ENCODE measurements around the gene MT1X.
A peak's percentile ranks its signal among the peaks of the same experiment; 100 is the strongest.

The MT1X gene

DNA sequence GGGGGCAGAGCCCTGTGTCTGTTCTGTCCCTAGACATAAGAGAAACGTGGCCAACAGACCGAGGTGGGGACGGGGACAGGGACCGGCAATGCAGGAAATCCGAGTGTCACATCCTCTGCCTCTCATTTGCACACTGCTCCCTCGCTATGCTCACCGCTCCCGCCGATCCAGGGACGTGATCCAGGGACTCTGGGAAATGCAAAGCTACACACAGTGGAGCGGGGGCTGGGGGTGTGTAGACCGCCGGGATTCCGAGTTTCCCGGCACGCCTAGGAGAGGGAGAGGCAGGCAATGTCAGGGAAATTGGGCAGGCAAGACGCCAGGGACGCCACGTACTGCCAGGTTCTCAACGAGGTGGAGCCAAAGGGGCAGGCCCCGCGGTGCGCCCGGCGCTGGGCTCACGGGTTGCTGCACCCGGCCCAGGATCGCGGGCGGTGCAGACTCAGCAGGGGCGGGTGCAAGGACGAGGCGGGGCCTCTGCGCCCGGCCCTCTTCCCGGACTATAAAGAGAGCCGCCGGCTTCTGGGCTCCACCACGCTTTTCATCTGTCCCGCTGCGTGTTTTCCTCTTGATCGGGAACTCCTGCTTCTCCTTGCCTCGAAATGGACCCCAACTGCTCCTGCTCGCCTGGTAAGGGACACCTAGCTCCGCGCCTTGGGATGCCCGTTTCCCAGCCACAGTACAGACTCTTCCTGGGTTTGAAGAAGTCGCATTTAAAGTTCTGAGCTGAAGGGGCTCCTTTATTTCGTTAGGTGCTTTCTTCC lies at the start of gene MT1X:
TSS of gene MT1X (plus strand) at position 532 of the 764 bp plus-strand sequence. CDS start at position 603, 71 bp downstream.
- peak; percentile 86 for DNase-seq (ENCODE audit: low spot score)

DNA sequence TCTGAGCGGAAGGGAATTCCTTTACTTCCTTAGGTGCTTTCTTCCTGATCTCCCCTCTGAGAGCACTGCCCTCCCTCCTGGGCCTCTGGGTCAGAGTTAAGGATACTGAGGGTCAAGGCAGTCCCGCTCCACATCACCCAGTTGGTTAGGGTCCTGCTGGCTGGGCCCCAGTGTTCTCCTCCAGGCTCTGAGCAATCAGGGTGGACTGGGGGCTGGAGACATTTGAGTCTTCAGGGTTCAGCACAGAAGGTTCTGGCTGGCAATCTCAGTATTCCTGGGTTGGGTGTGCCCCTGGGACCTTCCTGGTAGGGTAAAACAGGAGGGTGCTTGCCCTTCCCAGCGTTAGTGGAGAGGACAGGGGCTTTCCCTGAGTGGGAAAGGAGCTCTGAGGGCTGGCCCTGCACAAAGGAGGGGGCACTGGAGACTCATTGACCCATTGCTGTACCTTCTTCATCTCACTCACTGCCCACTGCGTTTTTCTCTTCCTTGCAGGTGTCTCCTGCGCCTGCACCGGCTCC lies 49.4 kb upstream of the MT1X start:
- no peak for DNase-seq (ENCODE audit: low spot score)

- no peak for DNase-seq (ENCODE audit: low spot score)
These were observed 48.7 kb upstream of the MT1X start for GRCh38 chr16:56633535-56633934.

GRCh38 chr16:56634715-56635440 lies 47.4 kb upstream of the MT1X start:
- DNase-seq (ENCODE audit: low spot score), result no peak

DNA sequence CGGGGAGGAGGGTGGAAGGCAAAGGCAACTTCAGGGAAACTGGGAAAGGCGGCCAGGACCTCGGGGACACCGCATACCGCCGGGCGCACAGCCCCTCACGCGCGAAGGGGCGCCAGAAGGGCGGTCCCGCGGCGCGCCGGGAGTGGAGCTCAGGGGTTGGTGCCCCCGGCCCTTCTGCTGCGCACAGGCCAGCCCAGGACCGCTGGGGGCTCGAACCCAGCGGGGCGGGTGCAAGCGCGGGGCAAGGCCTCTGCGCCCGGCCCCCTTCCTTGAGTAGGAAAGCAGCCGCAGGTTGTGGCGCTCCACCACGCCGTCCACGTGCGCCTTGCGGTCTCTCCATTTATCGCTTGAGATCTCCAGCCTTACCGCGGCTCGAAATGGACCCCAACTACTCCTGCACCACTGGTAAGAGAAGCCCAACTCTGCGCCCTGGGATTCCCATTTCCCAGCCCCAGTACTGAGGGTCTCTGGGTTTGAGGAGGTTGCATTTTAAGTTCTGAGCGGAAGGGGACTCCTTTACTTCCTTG lies 46.8 kb upstream of the MT1X start:
- DNase-seq (ENCODE audit: low spot score), result no peak

- no peak for DNase-seq (ENCODE audit: low spot score)
These were observed 45.5 kb upstream of the MT1X start for GRCh38 chr16:56636616-56637413.

DNA sequence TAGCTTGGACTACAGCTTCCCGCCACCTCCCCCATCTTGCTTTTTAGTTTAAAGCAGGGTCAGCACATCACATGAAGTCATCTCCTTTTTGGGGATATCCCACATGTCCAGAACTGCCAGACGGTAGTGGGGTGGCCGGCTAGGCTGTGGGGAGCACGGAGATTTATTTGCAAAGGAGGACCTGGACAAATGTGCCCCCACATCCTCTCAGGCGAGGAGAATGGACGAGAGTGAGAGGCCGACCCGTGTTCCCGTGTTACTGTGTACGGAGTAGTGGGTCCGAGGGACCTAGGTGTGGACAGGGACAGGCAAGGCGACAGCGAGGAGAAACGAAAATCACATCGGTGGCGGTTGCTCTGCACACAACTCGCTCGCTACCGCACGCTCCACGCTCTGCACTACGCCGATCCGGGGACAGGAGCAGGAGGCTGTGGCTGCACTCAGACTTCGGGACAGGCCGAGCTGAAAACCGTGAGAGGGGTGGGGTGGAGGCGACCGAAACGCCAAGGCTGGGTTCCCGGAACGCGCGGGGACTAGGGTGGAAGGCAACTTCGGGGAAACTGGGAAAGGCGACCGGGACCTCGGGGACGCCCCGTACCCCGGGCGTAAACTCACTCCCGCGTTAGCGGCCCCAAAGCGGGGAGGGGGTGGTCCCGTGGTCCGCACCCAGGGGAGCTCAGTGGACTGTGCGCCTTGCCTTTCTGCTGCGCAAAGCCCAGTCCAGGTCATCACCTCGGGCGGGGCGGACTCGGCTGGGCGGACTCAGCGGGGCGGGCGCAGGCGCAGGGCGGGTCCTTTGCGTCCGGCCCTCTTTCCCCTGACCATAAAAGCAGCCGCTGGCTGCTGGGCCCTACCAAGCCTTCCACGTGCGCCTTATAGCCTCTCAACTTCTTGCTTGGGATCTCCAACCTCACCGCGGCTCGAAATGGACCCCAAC lies 44.2 kb upstream of the MT1X start, which contains the start of gene MT1A:
TSS of gene MT1A (plus strand) at position 853 of the 937 bp plus-strand sequence. CDS start at position 926, 73 bp downstream.
- DNase-seq (ENCODE audit: low spot score), result no peak

- DNase-seq (ENCODE audit: low spot score), result no peak
These were observed 43.2 kb upstream of the MT1X start for GRCh38 chr16:56639045-56639444.

GRCh38 chr16:56640076-56640475 lies 42.2 kb upstream of the MT1X start:
- no peak for DNase-seq (ENCODE audit: low spot score)

GRCh38 chr16:56641166-56641565 lies 41.1 kb upstream of the MT1X start:
- DNase-seq (ENCODE audit: low spot score), result no peak

DNA sequence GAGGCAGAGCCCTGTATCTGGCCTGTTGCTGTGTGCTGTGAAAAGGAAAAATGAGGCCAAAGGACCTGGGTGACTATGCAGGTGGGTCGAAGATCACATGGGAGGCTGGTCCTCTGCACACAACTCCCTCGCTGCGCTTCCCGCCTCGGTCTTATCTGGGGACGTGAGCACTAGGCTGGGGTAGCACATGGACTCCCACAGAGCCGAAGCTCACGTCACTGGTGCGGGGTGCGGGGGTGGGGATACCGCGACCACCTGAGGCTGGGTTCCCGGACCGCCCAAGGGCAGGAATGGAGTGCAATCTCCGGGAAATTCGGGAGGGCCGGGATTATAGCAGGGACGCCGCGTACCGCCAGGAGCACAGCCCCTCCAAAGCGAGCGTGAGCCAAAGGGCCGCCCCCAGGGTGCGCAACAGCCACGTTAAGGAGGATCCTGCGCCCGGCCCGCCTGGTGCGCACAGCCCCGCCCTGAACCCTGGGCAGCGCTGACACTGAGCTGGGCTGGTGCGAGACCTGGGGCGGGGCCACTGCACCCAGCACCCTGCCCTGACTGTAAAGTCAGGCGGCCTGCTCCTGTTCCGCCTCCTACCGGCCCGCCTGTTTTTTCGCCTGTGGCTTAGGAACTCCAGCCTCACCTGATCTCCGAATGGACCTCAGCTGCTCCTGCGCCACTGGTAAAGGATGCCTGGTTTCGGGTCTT lies 39.0 kb upstream of the MT1X start:
- peak; percentile 79 for DNase-seq (ENCODE audit: low spot score)

DNA sequence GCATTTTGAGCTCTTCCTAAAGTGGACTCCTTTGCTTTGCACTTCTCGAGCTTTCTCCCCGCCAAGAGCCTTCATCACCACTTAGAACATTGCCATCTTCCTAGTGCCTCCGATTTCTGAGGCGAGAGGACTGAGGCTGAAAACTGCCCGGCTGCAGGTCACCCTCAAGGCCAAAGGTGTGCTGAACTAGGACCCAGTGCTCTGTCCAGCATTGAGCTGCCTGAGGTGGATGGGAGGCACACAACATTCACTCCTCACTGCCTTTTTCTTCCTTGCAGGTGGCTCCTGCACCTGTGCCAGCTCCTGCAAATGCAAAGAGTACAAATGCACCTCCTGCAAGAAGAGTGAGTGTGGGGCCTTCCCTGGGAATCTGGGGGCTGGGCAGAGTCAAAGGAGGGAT lies 38.4 kb upstream of the MT1X start:
- no peak for DNase-seq (ENCODE audit: low spot score)

GRCh38 chr16:56645311-56645710 lies 37.0 kb upstream of the MT1X start:
- no peak for DNase-seq (ENCODE audit: low spot score)

GRCh38 chr16:56645838-56646237 lies 36.4 kb upstream of the MT1X start:
- DNase-seq (ENCODE audit: low spot score), result no peak

DNA sequence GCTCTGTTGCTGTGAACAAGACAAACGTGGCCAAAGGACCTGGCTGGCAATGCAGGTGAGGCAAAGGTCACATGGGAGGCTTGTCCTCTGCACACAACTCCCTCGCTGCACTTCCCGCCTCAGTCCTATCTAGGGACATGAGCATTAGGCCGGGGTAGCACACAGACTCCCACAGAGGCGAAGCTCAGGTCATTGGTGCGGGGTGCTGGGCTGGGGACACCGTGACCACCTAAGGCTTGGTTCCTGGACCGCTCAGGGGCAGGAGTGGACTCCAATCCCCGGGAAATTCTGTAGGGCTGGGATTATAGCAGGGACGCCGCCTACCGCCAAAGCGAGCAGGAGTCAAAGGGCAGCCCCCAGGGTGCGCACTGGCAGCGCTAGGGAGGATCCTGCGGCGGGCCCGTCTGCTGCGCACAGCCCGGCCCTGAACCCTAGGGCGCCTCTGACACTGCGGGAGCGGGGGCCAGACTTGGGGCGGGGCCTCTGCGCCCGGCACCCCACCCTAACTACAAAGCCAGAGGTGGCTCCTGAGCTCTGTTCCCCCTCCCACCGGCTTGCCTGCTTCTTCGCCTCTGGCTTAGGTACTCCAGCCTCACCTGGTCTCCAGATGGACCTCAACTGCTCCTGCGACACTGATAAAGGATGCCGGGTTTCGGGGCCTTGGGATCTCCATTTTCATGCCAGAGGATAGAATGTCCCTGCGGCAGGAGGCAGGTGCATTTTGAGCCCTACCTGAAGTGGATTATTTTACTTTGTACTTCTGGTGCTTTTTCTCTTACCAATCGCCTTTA lies 34.4 kb upstream of the MT1X start:
- DNase-seq (ENCODE audit: low spot score), result no peak

DNA sequence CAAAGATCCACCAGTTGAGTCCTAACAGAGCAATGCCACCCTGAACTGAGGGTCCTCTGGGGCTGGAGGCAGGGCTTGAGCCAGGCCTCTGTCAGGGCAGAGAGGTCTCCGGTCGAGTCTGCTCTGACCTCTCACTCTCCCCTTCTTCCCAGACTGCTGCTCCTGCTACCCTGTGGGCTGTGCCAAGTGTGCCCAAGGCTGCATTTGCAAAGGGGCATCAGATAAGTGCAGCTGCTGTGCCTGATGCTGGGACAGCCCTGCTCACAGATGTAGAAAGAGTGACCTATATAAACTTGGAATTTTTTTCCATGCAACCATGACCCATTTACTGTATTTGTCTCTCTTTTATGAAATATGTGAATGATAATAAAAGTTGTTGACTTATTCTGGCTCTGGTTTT lies 33.0 kb upstream of the MT1X start:
- DNase-seq (ENCODE audit: low spot score), result no peak

DNA sequence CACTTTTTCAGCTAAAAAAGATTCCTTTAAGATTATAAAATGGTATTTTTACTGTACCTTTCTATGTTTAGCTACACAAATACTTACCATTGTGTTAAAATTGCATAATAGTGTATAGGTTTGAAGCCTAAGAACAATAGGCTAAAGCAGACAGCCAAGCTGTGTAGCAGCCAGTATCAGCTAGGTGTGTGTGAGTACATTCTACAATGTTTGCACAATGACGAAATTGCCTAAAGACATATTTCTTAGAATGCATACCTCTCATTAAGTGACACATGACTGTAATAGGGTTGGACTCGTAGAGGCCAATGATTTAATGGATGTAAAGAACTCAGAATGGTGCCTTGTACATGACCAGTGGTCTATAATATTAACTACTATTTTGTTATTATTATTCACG lies 32.5 kb upstream of the MT1X start:
- DNase-seq (ENCODE audit: low spot score), result no peak

DNA sequence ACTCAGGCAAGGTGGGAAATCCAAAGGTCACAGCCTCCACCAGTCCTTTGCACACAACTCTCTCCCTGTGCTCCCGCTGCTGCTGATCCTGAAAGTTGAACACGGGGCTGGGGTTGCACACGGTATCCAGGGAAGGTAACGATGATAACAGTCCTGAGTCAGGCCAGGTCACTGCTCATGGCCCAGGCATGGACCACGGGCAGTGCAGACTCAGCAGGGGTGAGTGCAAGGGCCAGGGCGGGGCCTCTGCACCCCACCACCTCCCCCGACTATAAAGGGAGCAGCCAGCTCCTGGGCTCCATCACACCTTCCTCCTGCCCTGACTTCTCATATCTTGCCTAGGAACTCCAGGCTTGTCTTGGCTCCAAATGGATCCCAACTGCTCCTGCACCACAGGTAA lies 30.7 kb upstream of the MT1X start, which contains the start of gene MT1B:
TSS of gene MT1B (plus strand) at position 301 of the 400 bp plus-strand sequence. CDS start at position 369, 68 bp downstream.
- no peak for DNase-seq (ENCODE audit: low spot score)

GRCh38 chr16:56652600-56652999 lies 29.7 kb upstream of the MT1X start:
- DNase-seq (ENCODE audit: low spot score), result no peak

All from CD4-positive, alpha-beta T cell treated with Interleukin-2 at 100 ng/mL for 4 hours (primary cell).